ENCODE measurements around the gene NAT8L.

NAT8L gene

GRCh38 chr4:2103843-2104547 is 44.9 kb downstream of the NAT8L start:
- Histone ChIP-seq H2AFZ (ENCODE audit: low read depth, low read length) (no peak overlapping the region), H3K27me3 (ENCODE audit: insufficient read depth, low read length) (peaks cover 4% of the 10 kb centered on the region), H3K4me1 (ENCODE audit: insufficient read depth, low read length) (no peaks in the 10 kb centered on the region), H3K36me3 (ENCODE audit: insufficient read depth, low read length) (no peaks in the 10 kb centered on the region), H3K4me3 (ENCODE audit: low read length) (no peak overlapping the region), H3K9me3 (ENCODE audit: low read length) (peaks cover 19% of the 10 kb centered on the region)

- H3K27me3 ChIP-seq (ENCODE audit: insufficient read depth, low read length) = peaks cover 4% of the 10 kb centered on the region
- H3K36me3 ChIP-seq (ENCODE audit: insufficient read depth, low read length) = no peaks in the 10 kb centered on the region
- H3K4me1 ChIP-seq (ENCODE audit: insufficient read depth, low read length) = no peaks in the 10 kb centered on the region
- no peak overlapping the region for H2AFZ ChIP-seq (ENCODE audit: low read depth, low read length)
- H3K4me3 ChIP-seq (ENCODE audit: low read length) = no peak overlapping the region
- H3K9me3 ChIP-seq (ENCODE audit: low read length) = peaks cover 19% of the 10 kb centered on the region
These were observed 45.6 kb downstream of the NAT8L start for GRCh38 chr4:2104556-2105345.

- Histone ChIP-seq H3K4me1 (ENCODE audit: insufficient read depth, low read length) (no peaks in the 10 kb centered on the region), H3K27me3 (ENCODE audit: insufficient read depth, low read length) (peaks cover 4% of the 10 kb centered on the region), H2AFZ (ENCODE audit: low read depth, low read length) (no peak overlapping the region), H3K4me3 (ENCODE audit: low read length) (no peak overlapping the region), H3K9me3 (ENCODE audit: low read length) (peaks cover 19% of the 10 kb centered on the region), H3K36me3 (ENCODE audit: insufficient read depth, low read length) (no peaks in the 10 kb centered on the region)
These were observed 46.4 kb downstream of the NAT8L start for GRCh38 chr4:2105559-2105958.

- H3K9me3 ChIP-seq (ENCODE audit: low read length) = no peaks in the 10 kb centered on the region
- no peaks in the 10 kb centered on the region for H3K36me3 ChIP-seq (ENCODE audit: insufficient read depth, low read length)
- no peak overlapping the region for H3K4me3 ChIP-seq (ENCODE audit: low read length)
- H3K4me1 ChIP-seq (ENCODE audit: insufficient read depth, low read length) = no peaks in the 10 kb centered on the region
- no peak overlapping the region for H2AFZ ChIP-seq (ENCODE audit: low read depth, low read length)
- H3K27me3 ChIP-seq (ENCODE audit: insufficient read depth, low read length) = no peaks in the 10 kb centered on the region
These were observed 57.7 kb downstream of the NAT8L start for GRCh38 chr4:2116687-2117400.

Measured in neuron (in vitro differentiated cells).